Body of pancreas (tissue), 4 donors: ENCODE results near the gene ZBTB21. TPM values are rescaled to one million over a fixed set of nuclear protein-coding genes. Genes with fewer than 3 reads are reported as not detected.

Experiments used
- ATAC-seq: fragments of 150-250 bp; one replicate; pipeline ENCODE4 v1.9.1; 2016
- DNase-seq, 4 donors: peaks; one replicate each; pipeline ENCODE4 v3.0.0-alpha.2; 2019
- H3K27ac ChIP-seq, 4 donors: fragments of 200-600 bp; sonication (generic); 1 replicate in 3 of 4; 2 replicates in 1 of 4; pipeline versions ENCODE4 v1.5.1 to v1.6.1; 2016 to 2019; ENCODE audit warnings: mild to moderate bottlenecking in 1 of 4, mixed read lengths in 1 of 4, moderate library complexity in 1 of 4
- H3K27me3 ChIP-seq, 2 donors: fragments of 200-600 bp; sonication (generic); one replicate each; pipeline ENCODE4 v1.6.0; 2016; ENCODE audit warnings: mild to moderate bottlenecking in 1 of 2
- H3K36me3 ChIP-seq, 2 donors: fragments of 200-600 bp; sonication (generic); replicated peaks in 1 of 2; 2 replicates each; pipeline ENCODE4 v1.5.1; 2016; ENCODE audit warnings: low read depth in 2 of 2; ENCODE audit not compliant: insufficient read depth in 1 of 2
- H3K4me1 ChIP-seq: fragments of 200-600 bp; sonication (generic); one replicate; pipeline ENCODE4 v1.6.0; 2016
- H3K4me3 ChIP-seq, 2 donors: fragments of 200-600 bp; sonication (generic); 1 replicate in 1 of 2; 2 replicates in 1 of 2; pipeline ENCODE4 v1.5.1; 2016 to 2019
- H3K9me3 ChIP-seq, 3 donors: fragments of 200-600 bp; sonication (generic); 1 replicate in 2 of 3; 2 replicates in 1 of 3; pipeline ENCODE4 v1.5.1; 2016
- POLR2A ChIP-seq, 3 donors: fragments of 450-650 bp; IDR thresholded peaks; one replicate each; pipeline ENCODE4 v1.6.1; 2016; ENCODE audit warnings: antibody characterized with exemption in 3 of 3, mild to moderate bottlenecking in 2 of 3
- WGBS, 2 donors: methylation state at CpG; one replicate each; pipeline ENCODE4 v1.1.5; 2017; 5-methylcytosine and 5-hydroxymethylcytosine counted together
- intact Hi-C: fragments of 100-400 bp; cut with DNase I; formaldehyde crosslinking; loops from one replicate; pipeline ENCODE4 v1.15.1; 2023
- total RNA-seq, 2 donors: library from RNA; depleted of rRNA; stranded (reverse); fragments of >200 nt; gene quantifications; one replicate each; pipeline ENCODE4 v1.1.0, GENCODE V29; 2016
- TF ChIP-seq, protein P1 (sequence below), 7 experiments: fragments of 450-650 bp in 4 of 7; fragments of 200-600 bp in 3 of 7; sonication (generic) in 3 of 7; IDR thresholded peaks; one replicate each; pipeline ENCODE4 v1.5.1; 2016 to 2019; ENCODE audit warnings: antibody characterized with exemption in 7 of 7

The ZBTB21 gene
- total RNA-seq, 2 donors from 2014 or later = 4.2 to 10.2 TPM

DNA sequence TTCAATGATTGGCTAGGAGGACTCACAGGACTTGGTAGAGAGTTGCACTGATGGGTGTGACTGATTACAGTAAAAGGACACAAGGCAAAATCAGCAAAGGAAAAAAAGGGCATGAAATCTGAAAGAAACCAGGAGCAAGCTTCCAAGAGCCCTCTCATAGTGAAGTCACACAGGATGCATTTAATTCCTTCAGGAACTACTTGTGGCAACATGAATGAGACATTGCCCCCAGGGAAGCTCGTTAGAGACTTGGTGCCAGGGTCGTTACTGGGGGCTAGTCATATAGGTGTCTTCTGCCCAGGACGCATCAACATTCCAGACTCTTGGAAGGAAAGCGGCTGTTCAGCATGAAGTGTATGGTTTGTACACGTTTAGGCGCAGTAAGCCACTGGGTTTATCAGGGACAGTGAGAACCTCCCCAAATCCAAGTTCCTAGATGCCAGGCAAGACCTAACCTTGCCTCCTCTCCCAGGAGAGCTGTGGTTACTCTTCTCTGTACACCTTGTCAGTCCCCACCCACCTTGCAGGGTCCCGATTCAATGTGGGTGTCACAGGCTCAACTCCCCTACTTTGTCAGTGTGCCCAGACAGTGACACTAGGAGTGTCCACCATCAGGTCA is 30.3 kb downstream of the ZBTB21 start:
- intact Hi-C loops = no loop called here
- DNase-seq (no peak), ATAC-seq (no peak)
- Histone ChIP-seq H3K4me1 (no peaks in the 10 kb centered on the region), H3K9me3 (peaks cover 0 to 4% (median 0%) of the 10 kb centered on the region in 3 donors), H3K36me3 (no peaks in the 10 kb centered on the region), H3K27ac (no peak overlapping the region), H3K4me3 (no peak overlapping the region), H3K27me3 (no peaks in the 10 kb centered on the region)
- WGBS, 2 donors = 76 to 80% methylated on average over 6 to 7 of the region's 7 CpGs
- TF ChIP-seq, protein P1, sequence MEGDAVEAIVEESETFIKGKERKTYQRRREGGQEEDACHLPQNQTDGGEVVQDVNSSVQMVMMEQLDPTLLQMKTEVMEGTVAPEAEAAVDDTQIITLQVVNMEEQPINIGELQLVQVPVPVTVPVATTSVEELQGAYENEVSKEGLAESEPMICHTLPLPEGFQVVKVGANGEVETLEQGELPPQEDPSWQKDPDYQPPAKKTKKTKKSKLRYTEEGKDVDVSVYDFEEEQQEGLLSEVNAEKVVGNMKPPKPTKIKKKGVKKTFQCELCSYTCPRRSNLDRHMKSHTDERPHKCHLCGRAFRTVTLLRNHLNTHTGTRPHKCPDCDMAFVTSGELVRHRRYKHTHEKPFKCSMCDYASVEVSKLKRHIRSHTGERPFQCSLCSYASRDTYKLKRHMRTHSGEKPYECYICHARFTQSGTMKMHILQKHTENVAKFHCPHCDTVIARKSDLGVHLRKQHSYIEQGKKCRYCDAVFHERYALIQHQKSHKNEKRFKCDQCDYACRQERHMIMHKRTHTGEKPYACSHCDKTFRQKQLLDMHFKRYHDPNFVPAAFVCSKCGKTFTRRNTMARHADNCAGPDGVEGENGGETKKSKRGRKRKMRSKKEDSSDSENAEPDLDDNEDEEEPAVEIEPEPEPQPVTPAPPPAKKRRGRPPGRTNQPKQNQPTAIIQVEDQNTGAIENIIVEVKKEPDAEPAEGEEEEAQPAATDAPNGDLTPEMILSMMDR (IDR thresholded peaks at IDR 0.05) = no peak
- TF ChIP-seq POLR2A (IDR thresholded peaks at IDR 0.05) = no peak

DNA sequence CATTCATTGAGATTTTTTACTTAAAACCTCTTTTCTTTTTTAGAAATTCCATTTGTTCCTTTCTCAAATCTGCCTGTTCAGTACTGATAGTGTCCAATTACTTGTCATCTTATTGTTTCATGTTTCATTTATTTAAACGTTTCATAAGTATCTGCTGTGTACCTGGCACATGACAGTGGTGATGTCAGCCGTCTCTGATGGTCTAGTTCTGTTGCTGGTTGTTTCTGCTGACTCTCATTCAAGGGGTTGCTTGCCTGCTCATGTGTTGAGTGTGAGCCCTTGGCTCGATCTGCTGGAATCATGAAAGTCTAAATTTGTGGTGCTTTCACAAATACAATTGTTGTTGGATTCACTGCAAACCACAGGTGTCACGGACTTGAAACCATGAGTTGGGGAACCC is 30.8 kb downstream of the ZBTB21 start:
- DNase-seq = no peak
- no peaks in the 10 kb centered on the region for H3K4me1 ChIP-seq
- no peak overlapping the region for H3K4me3 ChIP-seq
- no peak for TF ChIP-seq POLR2A (IDR thresholded peaks at IDR 0.05)
- TF ChIP-seq, protein P1 (IDR thresholded peaks at IDR 0.05) = no peak
- WGBS, 2 donors = 52 to 77% methylated on average over 4 of the region's 4 CpGs
- H3K9me3 ChIP-seq = peaks cover 0 to 4% (median 0%) of the 10 kb centered on the region in 3 donors
- intact Hi-C loops = no loop called here
- no peak for ATAC-seq
- H3K36me3 ChIP-seq = no peaks in the 10 kb centered on the region
- H3K27me3 ChIP-seq = no peaks in the 10 kb centered on the region
- no peak overlapping the region for H3K27ac ChIP-seq

GRCh38 chr21:41977034-41977950 is 32.9 kb downstream of the ZBTB21 start:
- H3K27ac ChIP-seq = no peak overlapping the region
- no peak for ATAC-seq
- no peak for DNase-seq
- no peak for TF ChIP-seq POLR2A (IDR thresholded peaks at IDR 0.05)
- TF ChIP-seq, protein P1 (IDR thresholded peaks at IDR 0.05) = no peak
- peaks cover 0 to 4% (median 0%) of the 10 kb centered on the region in 3 donors for H3K9me3 ChIP-seq
- H3K27me3 ChIP-seq = no peaks in the 10 kb centered on the region
- 77 to 88% methylated on average over 14 to 17 of the region's 17 CpGs for WGBS, 2 donors
- H3K4me1 ChIP-seq = no peaks in the 10 kb centered on the region
- intact Hi-C loops = no loop called here
- no peak overlapping the region for H3K4me3 ChIP-seq
- H3K36me3 ChIP-seq = no peaks in the 10 kb centered on the region

GRCh38 chr21:41976611-41977010 is 33.5 kb downstream of the ZBTB21 start:
- no peak for ATAC-seq
- H3K4me1 ChIP-seq = no peaks in the 10 kb centered on the region
- H3K27ac ChIP-seq = no peak overlapping the region
- intact Hi-C loops = no loop called here
- peaks cover 0 to 4% (median 0%) of the 10 kb centered on the region in 3 donors for H3K9me3 ChIP-seq
- no peaks in the 10 kb centered on the region for H3K27me3 ChIP-seq
- DNase-seq = no peak
- 85 to 95% methylated on average over 8 of the region's 8 CpGs for WGBS, 2 donors
- TF ChIP-seq, protein P1 (IDR thresholded peaks at IDR 0.05) = no peak
- no peak for TF ChIP-seq POLR2A (IDR thresholded peaks at IDR 0.05)
- no peak overlapping the region for H3K4me3 ChIP-seq
- H3K36me3 ChIP-seq = no peaks in the 10 kb centered on the region
